NCI-H748 treated with DMSO at 0.1 percent for 48 hours (cell line): ENCODE measurements around the gene GNA15.
"Not testable (repeated sequence)": the region's sequence is repeated elsewhere in the genome, so short reads cannot be mapped to it uniquely, and the experiment has no call there.

Experiments
- DNase-seq: peaks from one replicate; lab custom pipeline; 2025; lab: John Stamatoyannopoulos, UW

The GNA15 gene

GRCh38 chr19:3190921-3191805 is 55.3 kb downstream of the GNA15 start:
- no peak for DNase-seq

GRCh38 chr19:3191806-3192104 is 55.9 kb downstream of the GNA15 start:
- not testable (repeated sequence) for DNase-seq

GRCh38 chr19:3192228-3192635 is 56.4 kb downstream of the GNA15 start:
- DNase-seq, result no peak

- DNase-seq, result no peak
These were observed 56.9 kb downstream of the GNA15 start for GRCh38 chr19:3192684-3193083.

- no peak for DNase-seq
These were observed 57.6 kb downstream of the GNA15 start for GRCh38 chr19:3193256-3194105.

GRCh38 chr19:3194106-3195087 is 58.6 kb downstream of the GNA15 start:
- no peak for DNase-seq

GRCh38 chr19:3196064-3196932 is 60.5 kb downstream of the GNA15 start:
- no peak for DNase-seq

GRCh38 chr19:3196933-3197205 is 61.0 kb downstream of the GNA15 start:
- no peak for DNase-seq

- no peak for DNase-seq
These were observed 63.3 kb downstream of the GNA15 start for GRCh38 chr19:3198901-3199700.

GRCh38 chr19:3201072-3201700 is 65.4 kb downstream of the GNA15 start:
- no peak for DNase-seq

GRCh38 chr19:3201911-3202310 is 66.1 kb downstream of the GNA15 start:
- DNase-seq, result no peak

GRCh38 chr19:3202346-3202745 is 66.5 kb downstream of the GNA15 start:
- no peak for DNase-seq

GRCh38 chr19:3202895-3203294 is 67.1 kb downstream of the GNA15 start:
- DNase-seq, result not testable (repeated sequence)

GRCh38 chr19:3203805-3204645 is 68.2 kb downstream of the GNA15 start:
- no peak for DNase-seq

- no peak for DNase-seq
These were observed 68.9 kb downstream of the GNA15 start for GRCh38 chr19:3204646-3205275.

GRCh38 chr19:3206216-3206953 is 70.6 kb downstream of the GNA15 start:
- DNase-seq, result no peak

- no peak for DNase-seq
These were observed 71.8 kb downstream of the GNA15 start for GRCh38 chr19:3207461-3208242.
